DND-41 (cell line): ENCODE results near the gene XRCC2.
"Not testable (repeated sequence)": the region's sequence is repeated elsewhere in the genome, so short reads cannot be mapped to it uniquely, and the experiment has no call there.

Experiments
- ATAC-seq: fragments of 200-7000 bp; cut with Tn5 transposase; 3 replicates; pipeline ENCODE4 v1.9.1; 2021; ENCODE audit warnings: low read depth; ENCODE audit not compliant: insufficient read depth
- DNase-seq: peaks from one replicate; pipeline ENCODE4 v3.0.0-alpha.2; 2020
- H2AFZ ChIP-seq: 2 replicates; pipeline ENCODE4 v1.6.0; 2012; ENCODE audit warnings: low read depth, low read length
- H3K27ac ChIP-seq: 2 replicates; pipeline ENCODE4 v1.5.1; 2012; ENCODE audit warnings: low read length, inconsistent platforms
- H3K27me3 ChIP-seq: fragments of 200-600 bp; sonication (generic); 2 replicates; pipeline ENCODE4 v1.6.0; 2012; ENCODE audit warnings: low read length, mild to moderate bottlenecking, inconsistent platforms; ENCODE audit not compliant: insufficient read depth, poor library complexity
- H3K36me3 ChIP-seq: 2 replicates; pipeline ENCODE4 v1.5.1; 2012; ENCODE audit warnings: low read length, inconsistent platforms; ENCODE audit not compliant: insufficient read depth
- H3K4me1 ChIP-seq: 2 replicates; pipeline ENCODE4 v1.5.1; 2012; ENCODE audit warnings: mild to moderate bottlenecking, low read length; ENCODE audit not compliant: insufficient read depth
- H3K4me2 ChIP-seq: 2 replicates; pipeline ENCODE4 v1.6.0; 2012; ENCODE audit warnings: mild to moderate bottlenecking, moderate library complexity, low read length, inconsistent platforms; ENCODE audit not compliant: insufficient read depth
- H3K4me3 ChIP-seq, 2 experiments: fragments of 200-600 bp in 1 of 2; shearing (Covaris generic) in 1 of 2; 2 replicates each; pipeline ENCODE4 v1.5.1; 2012 to 2016; ENCODE audit warnings: inconsistent platforms in 2 of 2, low read length in 2 of 2, mild to moderate bottlenecking in 2 of 2, low read depth in 1 of 2, moderate library complexity in 1 of 2
- H3K79me2 ChIP-seq: 2 replicates; pipeline ENCODE4 v1.6.0; 2012; ENCODE audit warnings: low read length, inconsistent platforms; ENCODE audit not compliant: insufficient read depth
- H3K9ac ChIP-seq: 2 replicates; pipeline ENCODE4 v1.6.0; 2012; ENCODE audit warnings: low read depth, mild to moderate bottlenecking, inconsistent platforms, low read length, moderate library complexity
- H3K9me3 ChIP-seq: 2 replicates; pipeline ENCODE4 v1.5.1; 2012; ENCODE audit warnings: low read length, moderate library complexity, mild to moderate bottlenecking, inconsistent platforms; ENCODE audit not compliant: insufficient read depth, severe bottlenecking
- H4K20me1 ChIP-seq: 2 replicates; pipeline ENCODE4 v1.6.0; 2012; ENCODE audit warnings: low read length; ENCODE audit not compliant: insufficient read depth
- CTCF ChIP-seq: IDR thresholded peaks from 2 replicates; pipeline ENCODE4 v1.5.1; 2012; ENCODE audit warnings: borderline replicate concordance, low read length, moderate library complexity, mild to moderate bottlenecking; ENCODE audit not compliant: poor library complexity, severe bottlenecking; ENCODE audit errors: extremely low read depth
- EZH2 ChIP-seq: IDR thresholded peaks from 3 replicates; pipeline ENCODE4 v1.6.1; 2012; ENCODE audit warnings: borderline replicate concordance, low read depth, mild to moderate bottlenecking, moderate library complexity, low read length, inconsistent platforms; ENCODE audit not compliant: severe bottlenecking

Gene XRCC2

GRCh38 chr7:152699079-152699478, 23.1 kb upstream of the XRCC2 start:
- Histone ChIP-seq H3K4me3 (no peak overlapping the region), H3K9ac (no peak overlapping the region), H3K27ac (no peak overlapping the region)

GRCh38 chr7:152697268-152697974, 21.5 kb upstream of the XRCC2 start:
- H3K4me2 ChIP-seq, ATAC-seq: not testable (repeated sequence)

More at GRCh38 chr7:152699079-152699478, 23.1 kb upstream of the XRCC2 start:
- no peaks in the 10 kb centered on the region for H4K20me1 ChIP-seq
- DNase-seq (no peak), ATAC-seq (no peak)
- TF ChIP-seq CTCF (no peak), EZH2 (no peak)
- H3K4me2 ChIP-seq, result no peak overlapping the region
- H3K4me1 ChIP-seq, result no peaks in the 10 kb centered on the region
- H2AFZ ChIP-seq, result no peak overlapping the region
- H3K27me3 ChIP-seq, result no peaks in the 10 kb centered on the region
- H3K9me3 ChIP-seq, result no peaks in the 10 kb centered on the region
- H3K79me2 ChIP-seq, result no peaks in the 10 kb centered on the region
- H3K36me3 ChIP-seq, result no peaks in the 10 kb centered on the region

GRCh38 chr7:152692196-152692595, 16.3 kb upstream of the XRCC2 start:
- H3K4me2 ChIP-seq, H3K4me1 ChIP-seq, ATAC-seq, H2AFZ ChIP-seq, H3K9ac ChIP-seq, H3K36me3 ChIP-seq, H3K27me3 ChIP-seq, H3K27ac ChIP-seq, H4K20me1 ChIP-seq, DNase-seq, H3K9me3 ChIP-seq, H3K79me2 ChIP-seq, H3K4me3 ChIP-seq: not testable (repeated sequence)

More at GRCh38 chr7:152697268-152697974, 21.5 kb upstream of the XRCC2 start:
- not testable (repeated sequence) for H4K20me1 ChIP-seq, H3K27ac ChIP-seq, H3K4me1 ChIP-seq, H3K79me2 ChIP-seq, H3K9ac ChIP-seq, H3K36me3 ChIP-seq, H3K9me3 ChIP-seq, H2AFZ ChIP-seq, H3K27me3 ChIP-seq, DNase-seq, H3K4me3 ChIP-seq

GRCh38 chr7:152683297-152683696, 7.4 kb upstream of the XRCC2 start:
- no peaks in the 10 kb centered on the region for H3K27me3 ChIP-seq
- no peaks in the 10 kb centered on the region for H4K20me1 ChIP-seq
- no peak overlapping the region for H2AFZ ChIP-seq
- no peaks in the 10 kb centered on the region for H3K9me3 ChIP-seq
- no peak overlapping the region for H3K4me3 ChIP-seq
- ATAC-seq (no peak), DNase-seq (no peak)
- no peak overlapping the region for H3K4me2 ChIP-seq
- no peaks in the 10 kb centered on the region for H3K4me1 ChIP-seq
- no peaks in the 10 kb centered on the region for H3K79me2 ChIP-seq
- H3K36me3 ChIP-seq, result no peaks in the 10 kb centered on the region
- H3K9ac ChIP-seq, result no peak overlapping the region
- H3K27ac ChIP-seq, result no peak overlapping the region
- no peak for TF ChIP-seq EZH2
- no peak for TF ChIP-seq CTCF
